ENCODE results near the gene PTPMT1.

The PTPMT1 gene

GRCh38 chr11:47605921-47606320, 40.5 kb downstream of the PTPMT1 start:
- WGBS (ENCODE audit: extremely low coverage, insufficient coverage, insufficient read length), result no CpG with 5 or more reads among the region's 3 CpGs
- Histone ChIP-seq H3K4me3 (ENCODE audit: low read depth, low read length) (no peak overlapping the region), H4K12ac (ENCODE audit: low read depth, low read length) (no peak overlapping the region), H3K79me1 (ENCODE audit: low read length) (no peaks in the 10 kb centered on the region), H2BK120ac (ENCODE audit: insufficient read depth, low read length, poor library complexity) (no peak overlapping the region), H3K4me1 (ENCODE audit: control insufficient read depth in 1 of 2, insufficient read depth in 2 of 2, low read length in 2 of 2) (peaks cover 3 to 11% of the 10 kb centered on the region in 2 experiments), H3K4ac (ENCODE audit: low read depth, low read length) (no peak overlapping the region), H3K36me3 (ENCODE audit: control insufficient read depth in 1 of 2, insufficient read depth in 2 of 2, low read length in 2 of 2) (no peaks in the 10 kb centered on the region), H3K27ac (ENCODE audit: low read depth, low read length) (no peak overlapping the region), H3K4me2 (ENCODE audit: low read length) (no peak overlapping the region), H2BK5ac (ENCODE audit: low read depth, low read length, poor library complexity) (no peak overlapping the region), H3K79me2 (ENCODE audit: control insufficient read depth, insufficient read depth, low read length, poor library complexity) (no peaks in the 10 kb centered on the region), H2AFZ (ENCODE audit: insufficient read depth, low read length, poor library complexity) (no peak overlapping the region), H3K18ac (ENCODE audit: low read length) (no peak overlapping the region), H3K14ac (ENCODE audit: low read length) (no peak overlapping the region), H3K23ac (ENCODE audit: low read length) (no peak overlapping the region), H3K9ac (ENCODE audit: low read length) (no peak overlapping the region), H4K8ac (ENCODE audit: low read depth, low read length) (no peak overlapping the region), H3K27me3 (ENCODE audit: insufficient read depth, low read length) (no peaks in the 10 kb centered on the region), H3K9me3 (ENCODE audit: insufficient read depth, low read depth, low read length) (no peaks in the 10 kb centered on the region), H2BK12ac (ENCODE audit: low read length) (no peak overlapping the region), H2AK5ac (ENCODE audit: low read length) (no peak overlapping the region), H4K91ac (ENCODE audit: low read depth, low read length) (no peak overlapping the region)
- no peak for DNase-seq

GRCh38 chr11:47606731-47607130, 41.3 kb downstream of the PTPMT1 start:
- Histone ChIP-seq H4K91ac (ENCODE audit: low read depth, low read length) (no peak overlapping the region), H2AFZ (ENCODE audit: insufficient read depth, low read length, poor library complexity) (no peak overlapping the region), H2AK5ac (ENCODE audit: low read length) (no peak overlapping the region), H4K8ac (ENCODE audit: low read depth, low read length) (no peak overlapping the region), H3K23ac (ENCODE audit: low read length) (no peak overlapping the region), H2BK12ac (ENCODE audit: low read length) (no peak overlapping the region), H3K14ac (ENCODE audit: low read length) (no peak overlapping the region), H3K36me3 (ENCODE audit: control insufficient read depth in 1 of 2, insufficient read depth in 2 of 2, low read length in 2 of 2) (peaks cover 0 to 2% of the 10 kb centered on the region in 2 experiments), H3K79me2 (ENCODE audit: control insufficient read depth, insufficient read depth, low read length, poor library complexity) (no peaks in the 10 kb centered on the region), H3K9me3 (ENCODE audit: insufficient read depth, low read depth, low read length) (no peaks in the 10 kb centered on the region), H3K4me1 (ENCODE audit: control insufficient read depth in 1 of 2, insufficient read depth in 2 of 2, low read length in 2 of 2) (peaks cover 3 to 11% of the 10 kb centered on the region in 2 experiments), H3K4ac (ENCODE audit: low read depth, low read length) (no peak overlapping the region), H3K27me3 (ENCODE audit: insufficient read depth, low read length) (no peaks in the 10 kb centered on the region), H3K27ac (ENCODE audit: low read depth, low read length) (peak overlapping the region; percentile 46), H2BK5ac (ENCODE audit: low read depth, low read length, poor library complexity) (no peak overlapping the region), H3K18ac (ENCODE audit: low read length) (no peak overlapping the region), H3K9ac (ENCODE audit: low read length) (no peak overlapping the region), H2BK120ac (ENCODE audit: insufficient read depth, low read length, poor library complexity) (no peak overlapping the region), H4K12ac (ENCODE audit: low read depth, low read length) (no peak overlapping the region), H3K4me2 (ENCODE audit: low read length) (no peak overlapping the region), H3K4me3 (ENCODE audit: low read depth, low read length) (no peak overlapping the region), H3K79me1 (ENCODE audit: low read length) (no peaks in the 10 kb centered on the region)
- no CpG with 5 or more reads among the region's 5 CpGs for WGBS (ENCODE audit: extremely low coverage, insufficient coverage, insufficient read length)
- no peak for DNase-seq

- H3K18ac ChIP-seq (ENCODE audit: low read length), result no peak overlapping the region
- H3K4me1 ChIP-seq (ENCODE audit: control insufficient read depth in 1 of 2, insufficient read depth in 2 of 2, low read length in 2 of 2), result peaks cover 3 to 11% of the 10 kb centered on the region in 2 experiments
- no peak overlapping the region for H2BK5ac ChIP-seq (ENCODE audit: low read depth, low read length, poor library complexity)
- H3K27me3 ChIP-seq (ENCODE audit: insufficient read depth, low read length), result no peaks in the 10 kb centered on the region
- H4K91ac ChIP-seq (ENCODE audit: low read depth, low read length), result no peak overlapping the region
- H4K12ac ChIP-seq (ENCODE audit: low read depth, low read length), result no peak overlapping the region
- no peak overlapping the region for H2AFZ ChIP-seq (ENCODE audit: insufficient read depth, low read length, poor library complexity)
- H3K79me2 ChIP-seq (ENCODE audit: control insufficient read depth, insufficient read depth, low read length, poor library complexity), result no peaks in the 10 kb centered on the region
- H3K27ac ChIP-seq (ENCODE audit: low read depth, low read length), result no peak overlapping the region
- no peak overlapping the region for H3K4ac ChIP-seq (ENCODE audit: low read depth, low read length)
- DNase-seq, result no peak
- no peak overlapping the region for H3K23ac ChIP-seq (ENCODE audit: low read length)
- no peak overlapping the region for H4K8ac ChIP-seq (ENCODE audit: low read depth, low read length)
- H3K9ac ChIP-seq (ENCODE audit: low read length), result no peak overlapping the region
- H2AK5ac ChIP-seq (ENCODE audit: low read length), result no peak overlapping the region
- no peak overlapping the region for H3K4me2 ChIP-seq (ENCODE audit: low read length)
- no peaks in the 10 kb centered on the region for H3K79me1 ChIP-seq (ENCODE audit: low read length)
- peaks cover 0 to 2% of the 10 kb centered on the region in 2 experiments for H3K36me3 ChIP-seq (ENCODE audit: control insufficient read depth in 1 of 2, insufficient read depth in 2 of 2, low read length in 2 of 2)
- H3K4me3 ChIP-seq (ENCODE audit: low read depth, low read length), result no peak overlapping the region
- no peak overlapping the region for H3K14ac ChIP-seq (ENCODE audit: low read length)
- H2BK120ac ChIP-seq (ENCODE audit: insufficient read depth, low read length, poor library complexity), result no peak overlapping the region
- WGBS (ENCODE audit: extremely low coverage, insufficient coverage, insufficient read length), result no CpG with 5 or more reads among the region's 7 CpGs
- no peaks in the 10 kb centered on the region for H3K9me3 ChIP-seq (ENCODE audit: insufficient read depth, low read depth, low read length)
- H2BK12ac ChIP-seq (ENCODE audit: low read length), result no peak overlapping the region
Observed at GRCh38 chr11:47607380-47607779, 42.0 kb downstream of the PTPMT1 start.

GRCh38 chr11:47609675-47610074, 44.3 kb downstream of the PTPMT1 start:
- Histone ChIP-seq H4K8ac (ENCODE audit: low read depth, low read length) (no peak overlapping the region), H2BK12ac (ENCODE audit: low read length) (no peak overlapping the region), H2AK5ac (ENCODE audit: low read length) (no peak overlapping the region), H3K4ac (ENCODE audit: low read depth, low read length) (no peak overlapping the region), H4K91ac (ENCODE audit: low read depth, low read length) (no peak overlapping the region), H3K79me2 (ENCODE audit: control insufficient read depth, insufficient read depth, low read length, poor library complexity) (no peaks in the 10 kb centered on the region), H3K23ac (ENCODE audit: low read length) (no peak overlapping the region), H2AFZ (ENCODE audit: insufficient read depth, low read length, poor library complexity) (no peak overlapping the region), H2BK120ac (ENCODE audit: insufficient read depth, low read length, poor library complexity) (no peak overlapping the region), H3K36me3 (ENCODE audit: control insufficient read depth in 1 of 2, insufficient read depth in 2 of 2, low read length in 2 of 2) (peaks cover 1 to 2% of the 10 kb centered on the region in 2 experiments), H2BK5ac (ENCODE audit: low read depth, low read length, poor library complexity) (no peak overlapping the region), H3K4me1 (ENCODE audit: control insufficient read depth in 1 of 2, insufficient read depth in 2 of 2, low read length in 2 of 2) (peaks cover 3 to 11% of the 10 kb centered on the region in 2 experiments), H3K4me2 (ENCODE audit: low read length) (no peak overlapping the region), H3K9ac (ENCODE audit: low read length) (no peak overlapping the region), H3K4me3 (ENCODE audit: low read depth, low read length) (no peak overlapping the region), H3K27ac (ENCODE audit: low read depth, low read length) (no peak overlapping the region), H3K79me1 (ENCODE audit: low read length) (no peaks in the 10 kb centered on the region), H3K18ac (ENCODE audit: low read length) (no peak overlapping the region), H3K9me3 (ENCODE audit: insufficient read depth, low read depth, low read length) (no peaks in the 10 kb centered on the region), H4K12ac (ENCODE audit: low read depth, low read length) (no peak overlapping the region), H3K14ac (ENCODE audit: low read length) (no peak overlapping the region), H3K27me3 (ENCODE audit: insufficient read depth, low read length) (no peaks in the 10 kb centered on the region)
- WGBS (ENCODE audit: extremely low coverage, insufficient coverage, insufficient read length), result no CpG with 5 or more reads among the region's 3 CpGs
- no peak for DNase-seq

Measured in trophoblast cell (in vitro differentiated cells and primary cell).